SU-DHL-6 (cell line): ENCODE data around the gene ASCC2.
"Not testable (repeated sequence)": the region's sequence is repeated elsewhere in the genome, so short reads cannot be mapped to it uniquely, and the experiment has no call there.

Source experiments
- EZH2phosphoT487 ChIP-seq: fragments of 200-600 bp; sonication (generic), shearing (Covaris generic); conservative IDR thresholded peaks from 2 replicates; pipeline ENCODE4 v1.6.1; 2018; ENCODE audit warnings: mild to moderate bottlenecking, antibody characterized with exemption, low read length, moderate library complexity, mixed read lengths
- TF ChIP-seq, protein P1 (sequence below): fragments of 200-600 bp; sonication (generic); IDR thresholded peaks from one replicate; pipeline ENCODE4 v1.5.1; 2017; ENCODE audit warnings: antibody characterized with exemption, mild to moderate bottlenecking, low read length, moderate library complexity; ENCODE audit not compliant: insufficient read depth, poor library complexity, severe bottlenecking

DNA sequence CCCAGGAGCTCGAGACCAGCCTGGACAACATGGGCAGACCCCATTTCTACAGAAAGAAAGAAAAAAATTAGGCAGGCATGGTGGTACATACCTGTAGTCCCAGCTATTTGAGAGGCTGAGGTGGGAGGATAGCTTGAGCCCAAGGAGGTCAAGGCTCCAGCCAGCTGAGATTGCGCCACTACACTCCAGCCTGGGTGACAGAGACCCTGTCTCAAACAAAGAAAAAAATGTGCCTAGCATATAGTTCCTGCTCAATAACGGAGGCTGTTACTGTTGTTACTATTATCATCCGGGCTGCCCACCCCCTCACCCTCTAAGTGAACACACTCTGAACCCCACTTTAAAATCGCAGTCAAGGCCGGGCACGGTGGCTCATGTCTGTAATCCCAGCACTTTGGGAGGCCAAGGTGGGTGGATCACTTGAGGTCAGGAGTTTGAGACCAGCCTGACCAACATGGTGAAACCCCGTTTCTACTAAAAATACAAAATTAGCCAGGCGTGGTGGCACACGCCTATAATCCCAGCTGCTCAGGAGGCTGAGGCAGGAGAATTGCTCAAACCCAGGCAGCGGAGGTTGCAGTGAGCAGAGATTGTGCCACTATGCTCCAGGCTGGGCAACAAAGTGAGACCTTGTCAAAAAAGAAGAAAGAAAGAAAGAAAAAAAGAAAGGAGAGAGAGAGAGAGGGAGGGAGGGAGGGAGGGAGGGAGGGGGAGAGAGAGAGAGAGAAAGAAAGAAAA, 83.2 kb downstream of the ASCC2 start:
- TF ChIP-seq, protein P1, sequence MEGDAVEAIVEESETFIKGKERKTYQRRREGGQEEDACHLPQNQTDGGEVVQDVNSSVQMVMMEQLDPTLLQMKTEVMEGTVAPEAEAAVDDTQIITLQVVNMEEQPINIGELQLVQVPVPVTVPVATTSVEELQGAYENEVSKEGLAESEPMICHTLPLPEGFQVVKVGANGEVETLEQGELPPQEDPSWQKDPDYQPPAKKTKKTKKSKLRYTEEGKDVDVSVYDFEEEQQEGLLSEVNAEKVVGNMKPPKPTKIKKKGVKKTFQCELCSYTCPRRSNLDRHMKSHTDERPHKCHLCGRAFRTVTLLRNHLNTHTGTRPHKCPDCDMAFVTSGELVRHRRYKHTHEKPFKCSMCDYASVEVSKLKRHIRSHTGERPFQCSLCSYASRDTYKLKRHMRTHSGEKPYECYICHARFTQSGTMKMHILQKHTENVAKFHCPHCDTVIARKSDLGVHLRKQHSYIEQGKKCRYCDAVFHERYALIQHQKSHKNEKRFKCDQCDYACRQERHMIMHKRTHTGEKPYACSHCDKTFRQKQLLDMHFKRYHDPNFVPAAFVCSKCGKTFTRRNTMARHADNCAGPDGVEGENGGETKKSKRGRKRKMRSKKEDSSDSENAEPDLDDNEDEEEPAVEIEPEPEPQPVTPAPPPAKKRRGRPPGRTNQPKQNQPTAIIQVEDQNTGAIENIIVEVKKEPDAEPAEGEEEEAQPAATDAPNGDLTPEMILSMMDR: not testable (repeated sequence)
- TF ChIP-seq EZH2phosphoT487: not testable (repeated sequence)
